H9 (cell line): ENCODE data around the gene SKIC8. TPM values are rescaled to one million over a fixed set of nuclear protein-coding genes. Genes with fewer than 3 reads are reported as not detected.

ENCODE experiments used
- DNase-seq: peaks from one replicate; pipeline ENCODE4 v3.0.0-alpha.2; 2017
- H2AFZ ChIP-seq: one replicate; pipeline ENCODE4 v1.6.1; 2013; ENCODE audit warnings: mild to moderate bottlenecking, low read length, control low read depth, moderate library complexity
- H2AK5ac ChIP-seq: 2 replicates; pipeline ENCODE4 v1.6.1; 2013; ENCODE audit warnings: low read length, control low read depth, mixed read lengths; ENCODE audit not compliant: insufficient read length
- H2BK120ac ChIP-seq: one replicate; pipeline ENCODE4 v1.6.1; 2013; ENCODE audit warnings: low read depth, mild to moderate bottlenecking, low read length, control low read depth, inconsistent platforms; ENCODE audit not compliant: poor library complexity, severe bottlenecking
- H2BK12ac ChIP-seq: 2 replicates; pipeline ENCODE4 v1.6.1; 2013; ENCODE audit warnings: low read length, control low read depth, mixed read lengths, low read depth; ENCODE audit not compliant: insufficient read length
- H2BK15ac ChIP-seq: 2 replicates; pipeline ENCODE4 v1.6.1; 2013; ENCODE audit warnings: low read depth, low read length, control low read depth
- H2BK20ac ChIP-seq: one replicate; pipeline ENCODE4 v1.6.1; 2013; ENCODE audit warnings: low read depth, mild to moderate bottlenecking, low read length, control low read depth, inconsistent platforms; ENCODE audit not compliant: poor library complexity, severe bottlenecking
- H2BK5ac ChIP-seq: 2 replicates; pipeline ENCODE4 v1.6.1; 2013; ENCODE audit warnings: low read length, control low read depth, mixed read lengths; ENCODE audit not compliant: insufficient read length
- H3K14ac ChIP-seq: 2 replicates; pipeline ENCODE4 v1.6.1; 2013; ENCODE audit warnings: low read length, control low read depth; ENCODE audit not compliant: insufficient read depth
- H3K18ac ChIP-seq: 2 replicates; pipeline ENCODE4 v1.6.1; 2013; ENCODE audit warnings: low read depth, mild to moderate bottlenecking, mixed read lengths, low read length, control low read depth; ENCODE audit not compliant: insufficient read length
- H3K23ac ChIP-seq: 2 replicates; pipeline ENCODE4 v1.6.1; 2013; ENCODE audit warnings: low read length, control low read depth, mixed read lengths, low read depth; ENCODE audit not compliant: insufficient read length
- H3K23me2 ChIP-seq: 2 replicates; pipeline ENCODE4 v1.6.1; 2013; ENCODE audit warnings: low read depth, mild to moderate bottlenecking, mixed read lengths, low read length, control low read depth; ENCODE audit not compliant: insufficient read length, poor library complexity, severe bottlenecking
- H3K27ac ChIP-seq: 2 replicates; pipeline ENCODE4 v1.5.1; 2013; ENCODE audit warnings: low read length, control low read depth, mixed read lengths, low read depth; ENCODE audit not compliant: insufficient read length
- H3K27me3 ChIP-seq: 2 replicates; pipeline ENCODE4 v1.6.1; 2013; ENCODE audit warnings: low read length, control low read depth, inconsistent platforms; ENCODE audit not compliant: insufficient read depth
- H3K4ac ChIP-seq: 2 replicates; pipeline ENCODE4 v1.6.1; 2013; ENCODE audit warnings: low read depth, mild to moderate bottlenecking, control low read depth, inconsistent platforms, low read length, moderate library complexity
- H3K4me1 ChIP-seq: 2 replicates; pipeline ENCODE4 v1.6.1; 2013; ENCODE audit warnings: low read length, control low read depth, inconsistent platforms; ENCODE audit not compliant: insufficient read depth
- H3K4me2 ChIP-seq: 2 replicates; pipeline ENCODE4 v1.6.1; 2013; ENCODE audit warnings: low read length, control low read depth, mixed read lengths; ENCODE audit not compliant: insufficient read length, insufficient read depth
- H3K56ac ChIP-seq: 2 replicates; pipeline ENCODE4 v1.6.1; 2013; ENCODE audit warnings: low read depth, mild to moderate bottlenecking, mixed read lengths, low read length, control low read depth; ENCODE audit not compliant: insufficient read length
- H3K79me1 ChIP-seq: 2 replicates; pipeline ENCODE4 v1.6.1; 2013; ENCODE audit warnings: low read depth, mild to moderate bottlenecking, moderate library complexity, low read length, control low read depth, inconsistent platforms; ENCODE audit not compliant: insufficient read depth, poor library complexity, severe bottlenecking
- H3K79me2 ChIP-seq: 2 replicates; pipeline ENCODE4 v1.6.1; 2013; ENCODE audit warnings: low read length, control low read depth, inconsistent platforms; ENCODE audit not compliant: insufficient read depth
- H3K9ac ChIP-seq: 2 replicates; pipeline ENCODE4 v1.6.1; 2013; ENCODE audit warnings: low read length, control low read depth, mixed read lengths; ENCODE audit not compliant: insufficient read length; ENCODE audit errors: extremely low read depth
- H3K9me3 ChIP-seq: one replicate; pipeline ENCODE4 v1.6.1; 2013; ENCODE audit warnings: low read depth, low read length, inconsistent platforms; ENCODE audit not compliant: control insufficient read depth
- H3T11ph ChIP-seq: one replicate; pipeline ENCODE4 v1.6.1; 2013; ENCODE audit warnings: mild to moderate bottlenecking, low read length, control low read depth, inconsistent platforms
- H4K20me1 ChIP-seq: one replicate; pipeline ENCODE4 v1.6.1; 2013; ENCODE audit not compliant: control insufficient read depth, insufficient read length, insufficient read depth
- H4K5ac ChIP-seq: 2 replicates; pipeline ENCODE4 v1.6.1; 2013; ENCODE audit warnings: low read depth, mild to moderate bottlenecking, mixed read lengths, low read length, control low read depth; ENCODE audit not compliant: insufficient read length
- H4K8ac ChIP-seq: replicated peaks from 2 replicates; pipeline ENCODE4 v1.6.1; 2013; ENCODE audit warnings: low read length, control low read depth, mixed read lengths, low read depth; ENCODE audit not compliant: insufficient read length
- H4K91ac ChIP-seq: 2 replicates; pipeline ENCODE4 v1.6.1; 2013; ENCODE audit warnings: low read depth, mild to moderate bottlenecking, moderate library complexity, mixed read lengths, low read length, control low read depth; ENCODE audit not compliant: insufficient read length
- H3K27ac Mint-ChIP-seq, 3 experiments: 2 replicates in 2 of 3; 3 replicates in 1 of 3; pipeline ENCODE4 v1.8.0; 2020 to 2021; ENCODE audit warnings: mixed read lengths in 3 of 3, mild to moderate bottlenecking in 1 of 3, moderate library complexity in 1 of 3
- H3K27me3 Mint-ChIP-seq: 2 replicates; pipeline ENCODE4 v1.8.0; 2021; ENCODE audit warnings: low read depth, mild to moderate bottlenecking, moderate library complexity, mixed read lengths
- H3K36me3 Mint-ChIP-seq, 3 experiments: 2 replicates in 2 of 3; 3 replicates in 1 of 3; pipeline ENCODE4 v1.8.0; 2020 to 2021; ENCODE audit warnings: low read depth in 3 of 3, mixed read lengths in 3 of 3; ENCODE audit not compliant: insufficient read depth in 1 of 3
- H3K4me1 Mint-ChIP-seq, 2 experiments: 2 replicates each; pipeline ENCODE4 v1.8.0; 2020; ENCODE audit warnings: mixed read lengths in 2 of 2
- H3K4me3 Mint-ChIP-seq, 2 experiments: 2 replicates in 1 of 2; 3 replicates in 1 of 2; pipeline ENCODE4 v1.8.0; 2020 to 2021; ENCODE audit warnings: mild to moderate bottlenecking in 2 of 2, mixed read lengths in 2 of 2, moderate library complexity in 1 of 2
- H3K9me3 Mint-ChIP-seq, 2 experiments: 2 replicates in 1 of 2; 3 replicates in 1 of 2; pipeline ENCODE4 v1.8.0; 2020; ENCODE audit warnings: mild to moderate bottlenecking in 2 of 2, mixed read lengths in 2 of 2, moderate library complexity in 1 of 2
- CTCF ChIP-seq: fragments of 200-600 bp; sonication (generic); conservative IDR thresholded peaks from 3 replicates; pipeline ENCODE4 v1.8.0; 2021; ENCODE audit warnings: antibody characterized with exemption, mild to moderate bottlenecking
- WGBS: extraction: QIAGEN DNeasy Blood & Tissue Kit; methylation state at CpG from one replicate; pipeline ENCODE4 v1.1.7; 2013; ENCODE audit warnings: missing lambda C conversion rate, low lambda C conversion rate, mixed read lengths; ENCODE audit not compliant: insufficient read length; ENCODE audit errors: extremely low coverage; 5-methylcytosine and 5-hydroxymethylcytosine counted together
- total RNA-seq: library from RNA; stranded (reverse); gene quantifications from 2 replicates; pipeline ENCODE4 v1.2.1, GENCODE V29; 2021

The SKIC8 gene
- total RNA-seq, 1 experiment from 2014 or later, result 45.6 TPM

GRCh38 chr15:78307976-78308375 lies 8.6 kb upstream of the SKIC8 start:
- Histone ChIP-seq H4K20me1 (no peaks in the 10 kb centered on the region), H3K14ac (no peak overlapping the region), H2AK5ac (no peak overlapping the region), H4K8ac (no peak overlapping the region), H3K23me2 (no peaks in the 10 kb centered on the region), H3K4ac (no peak overlapping the region), H3K79me2 (no peaks in the 10 kb centered on the region), H3K23ac (no peak overlapping the region), H3K27ac (no peak overlapping the region), H2BK20ac (no peak overlapping the region), H2BK5ac (no peak overlapping the region), H2AFZ (no peak overlapping the region), H3K56ac (no peak overlapping the region), H2BK120ac (no peak overlapping the region), H3K9me3 (no peaks in the 10 kb centered on the region), H3K79me1 (no peaks in the 10 kb centered on the region), H3K27me3 (no peaks in the 10 kb centered on the region), H2BK12ac (no peak overlapping the region), H3K18ac (no peak overlapping the region), H3K9ac (no peak overlapping the region), H3T11ph (no peak overlapping the region), H3K4me2 (no peak overlapping the region), H3K4me1 (no peaks in the 10 kb centered on the region), H2BK15ac (no peak overlapping the region), H4K91ac (no peak overlapping the region), H4K5ac (no peak overlapping the region)
- Mint-ChIP-seq H3K27ac (no peak overlapping the region), H3K4me3 (no peak overlapping the region), H3K36me3 (no peaks in the 10 kb centered on the region; a peak in 1 of 7 replicates), H3K9me3 (no peaks in the 10 kb centered on the region), H3K4me1 (peaks cover 15 to 34% of the 10 kb centered on the region in 2 experiments), H3K27me3 (peaks cover 2% of the 10 kb centered on the region)
- no peak for DNase-seq
- no CpG with 5 or more reads among the region's 6 CpGs for WGBS
- no peak for TF ChIP-seq CTCF
